Transverse colon (tissue), 4 donors: ENCODE measurements around the gene CARMIL1.

ENCODE experiments used
- CTCF ChIP-seq, 5 experiments: fragments of 200-600 bp in 3 of 5; fragments of 450-650 bp in 2 of 5; sonication (generic) in 3 of 5; IDR thresholded peaks; 1 replicate in 2 of 5; 2 replicates in 3 of 5; pipeline ENCODE4 v1.5.1; 2016 to 2017; ENCODE audit warnings: antibody characterized with exemption in 5 of 5, inconsistent platforms in 3 of 5, mild to moderate bottlenecking in 2 of 5, moderate library complexity in 1 of 5
- EP300 ChIP-seq: sonication (generic); formaldehyde crosslinking; IDR thresholded peaks from one replicate; pipeline ENCODE4 v1.6.1; 2017; ENCODE audit warnings: antibody characterized with exemption, low read depth
- POLR2A ChIP-seq: fragments of 450-650 bp; IDR thresholded peaks from one replicate; pipeline ENCODE4 v1.6.1; 2016; ENCODE audit warnings: antibody characterized with exemption, mild to moderate bottlenecking, moderate library complexity
- POLR2AphosphoS5 ChIP-seq, 3 donors: sonication (generic); formaldehyde crosslinking; IDR thresholded peaks; one replicate each; pipeline ENCODE4 v1.6.1; 2016; ENCODE audit warnings: antibody characterized with exemption in 3 of 3

- TF ChIP-seq CTCF (IDR thresholded peaks at IDR 0.05) (peak in 1 of 5 experiments; percentile 21), EP300 (no peak), POLR2A (no peak), POLR2AphosphoS5 (IDR thresholded peaks at IDR 0.05) (no peak)
These were observed 190.7 kb downstream of the CARMIL1 start for GRCh38 chr6:25469797-25470388.
